ENCODE data around the gene CSRNP3. TPM values are rescaled to one million over a fixed set of nuclear protein-coding genes. Genes with fewer than 3 reads are reported as not detected.
"Not testable (repeated sequence)": the region's sequence is repeated elsewhere in the genome, so short reads cannot be mapped to it uniquely, and the experiment has no call there.

Gene CSRNP3
- total RNA-seq, 1 donor from 2014 or later = 7.1 TPM

GRCh38 chr2:165587335-165587938 lies 117.9 kb downstream of the CSRNP3 start:
- no peak for DNase-seq (ENCODE audit: low spot score)

- not testable (repeated sequence) for DNase-seq (ENCODE audit: low spot score)
These were observed 121.5 kb downstream of the CSRNP3 start for GRCh38 chr2:165590999-165591398.

GRCh38 chr2:165593081-165593480 lies 123.6 kb downstream of the CSRNP3 start:
- DNase-seq (ENCODE audit: low spot score) = no peak

GRCh38 chr2:165594231-165594934 lies 124.9 kb downstream of the CSRNP3 start:
- DNase-seq (ENCODE audit: low spot score) = no peak

GRCh38 chr2:165594935-165595255 lies 125.4 kb downstream of the CSRNP3 start:
- DNase-seq (ENCODE audit: low spot score) = no peak

GRCh38 chr2:165596788-165597187 lies 127.3 kb downstream of the CSRNP3 start:
- no peak for DNase-seq (ENCODE audit: low spot score)

- no peak for DNase-seq (ENCODE audit: low spot score)
These were observed 131.8 kb downstream of the CSRNP3 start for GRCh38 chr2:165601065-165601830.

GRCh38 chr2:165601928-165602521 lies 132.5 kb downstream of the CSRNP3 start:
- DNase-seq (ENCODE audit: low spot score) = no peak

GRCh38 chr2:165609672-165610071 lies 140.2 kb downstream of the CSRNP3 start:
- DNase-seq (ENCODE audit: low spot score) = no peak

- no peak for DNase-seq (ENCODE audit: low spot score)
These were observed 141.1 kb downstream of the CSRNP3 start for GRCh38 chr2:165610591-165611029.

- DNase-seq (ENCODE audit: low spot score) = no peak
These were observed 148.4 kb downstream of the CSRNP3 start for GRCh38 chr2:165617741-165618481.

- no peak for DNase-seq (ENCODE audit: low spot score)
These were observed 149.3 kb downstream of the CSRNP3 start for GRCh38 chr2:165618806-165619205.

GRCh38 chr2:165621086-165621560 lies 151.6 kb downstream of the CSRNP3 start:
- DNase-seq (ENCODE audit: low spot score) = peak; percentile 22

GRCh38 chr2:165623161-165623560 lies 153.7 kb downstream of the CSRNP3 start:
- DNase-seq (ENCODE audit: low spot score) = no peak

- DNase-seq (ENCODE audit: low spot score) = no peak
These were observed 154.4 kb downstream of the CSRNP3 start for GRCh38 chr2:165623783-165624469.

- no peak for DNase-seq (ENCODE audit: low spot score)
These were observed 154.9 kb downstream of the CSRNP3 start for GRCh38 chr2:165624470-165624800.

- DNase-seq (ENCODE audit: low spot score) = no peak
These were observed 158.0 kb downstream of the CSRNP3 start for GRCh38 chr2:165627470-165627869.

- DNase-seq (ENCODE audit: low spot score) = no peak
These were observed 160.3 kb downstream of the CSRNP3 start for GRCh38 chr2:165629776-165630175.

GRCh38 chr2:165630236-165630635 lies 160.7 kb downstream of the CSRNP3 start:
- no peak for DNase-seq (ENCODE audit: low spot score)

GRCh38 chr2:165631089-165631488 lies 161.6 kb downstream of the CSRNP3 start:
- no peak for DNase-seq (ENCODE audit: low spot score)

GRCh38 chr2:165632594-165632993 lies 163.1 kb downstream of the CSRNP3 start:
- DNase-seq (ENCODE audit: low spot score) = no peak

Data from mucosa of gallbladder (tissue), 1 donor.